DMS 273 (cell line): ENCODE measurements around the gene DLEC1.
"Not testable (repeated sequence)": the region's sequence is repeated elsewhere in the genome, so short reads cannot be mapped to it uniquely, and the experiment has no call there.

ENCODE experiments used
- DNase-seq: peaks from one replicate; lab custom pipeline; 2025; ENCODE audit not compliant: unreplicated experiment; lab: John Stamatoyannopoulos, UW

The DLEC1 gene

DNA sequence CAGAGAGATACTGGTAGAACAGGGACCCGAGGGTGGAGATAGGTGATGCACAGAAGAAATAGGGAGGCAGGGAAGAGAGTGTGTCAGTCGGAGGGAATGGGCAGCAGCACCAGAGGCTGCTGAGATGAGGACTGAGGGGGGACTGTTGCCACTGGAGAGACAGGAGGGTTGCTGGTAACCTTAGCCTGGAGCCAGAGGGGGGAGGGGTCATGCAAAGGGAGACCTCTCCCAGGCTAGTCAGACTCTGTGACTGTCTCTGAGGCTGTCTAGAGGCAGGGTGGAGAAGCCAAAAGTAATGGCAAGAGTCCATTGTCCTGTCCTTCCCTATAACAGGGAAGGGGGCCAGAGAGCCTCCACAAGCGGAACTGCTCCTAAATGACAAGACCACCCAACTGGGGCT, 2.1 kb upstream of the DLEC1 start:
- DNase-seq = no peak

DNA sequence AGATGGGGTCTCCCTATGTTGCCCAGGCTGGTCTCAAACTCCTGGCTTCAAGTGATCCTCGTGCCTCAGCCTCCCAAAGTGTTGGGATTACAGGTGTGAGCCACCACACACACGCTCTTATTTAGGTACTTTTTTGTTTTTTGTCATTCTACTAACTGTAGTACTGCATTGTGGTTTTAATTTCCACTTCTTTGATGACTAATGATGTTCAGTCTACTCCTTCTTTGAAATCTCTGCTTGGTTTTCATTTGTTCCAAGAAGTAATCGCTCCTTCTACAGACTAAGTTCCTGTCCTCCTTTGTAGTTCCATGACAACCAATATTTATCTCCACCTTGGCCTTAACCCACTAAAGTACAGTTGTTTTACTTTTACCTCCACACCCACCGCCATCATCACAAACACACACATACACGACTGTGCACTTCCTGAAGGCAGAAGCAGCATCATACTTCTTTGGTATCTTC, 529 bp upstream of the DLEC1 start:
- DNase-seq = no peak

DNA sequence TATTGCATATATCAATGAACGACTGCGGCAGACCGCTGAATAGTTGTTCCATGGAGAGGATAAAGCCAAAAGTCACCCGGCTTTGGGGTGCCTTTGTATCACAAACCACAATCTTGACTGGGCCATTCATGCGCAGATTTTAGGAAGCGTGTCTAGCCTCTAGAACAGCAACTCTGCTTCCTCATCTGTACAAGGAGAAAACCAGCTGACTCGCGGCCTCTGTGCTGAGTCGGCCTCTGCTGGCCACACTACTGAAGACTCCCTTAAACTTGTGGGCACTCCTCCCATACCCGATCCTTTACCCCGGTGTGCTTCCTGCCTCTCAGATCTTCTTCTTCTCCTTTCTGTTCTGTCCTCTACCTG, 872 bp downstream of the DLEC1 start:
- DNase-seq = peak; percentile 7

DNA sequence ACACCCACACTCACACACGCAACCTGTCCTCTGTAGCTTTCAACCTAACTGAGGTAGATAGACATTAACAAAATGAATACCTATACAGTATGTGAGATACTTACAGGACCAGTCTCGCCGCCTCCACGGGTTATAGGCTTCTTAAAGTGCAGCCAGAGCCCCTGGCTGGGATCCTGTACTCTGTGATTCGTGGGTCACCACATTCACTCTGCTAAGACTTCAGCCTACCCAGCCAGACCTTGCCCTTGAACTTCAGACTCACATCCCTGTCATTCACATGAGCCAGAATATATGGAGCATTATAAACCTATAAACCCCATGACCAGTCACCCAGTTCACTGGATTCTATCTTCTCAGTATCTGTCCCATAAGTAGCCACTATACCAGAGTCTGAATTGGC, 1.4 kb downstream of the DLEC1 start:
- DNase-seq = no peak

DNA sequence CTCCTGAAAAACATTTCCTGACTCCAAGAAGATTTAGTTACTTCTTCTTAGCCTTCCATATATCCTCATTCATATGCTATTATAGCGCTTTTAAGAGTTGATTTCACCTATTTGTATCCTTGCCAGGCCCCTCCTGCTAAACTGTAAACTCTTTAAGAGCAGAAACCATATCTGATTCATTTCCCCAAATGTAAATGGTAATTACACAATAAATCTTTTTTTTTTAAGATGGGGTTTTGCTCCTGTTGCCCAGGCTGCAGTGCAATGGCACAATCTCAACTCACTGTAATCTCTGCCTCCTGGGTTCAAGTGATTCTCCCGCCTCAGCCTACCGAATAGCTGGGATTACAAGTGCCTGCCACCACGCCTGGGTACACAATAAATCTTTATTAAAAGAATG, 4.5 kb downstream of the DLEC1 start:
- DNase-seq = no peak

DNA sequence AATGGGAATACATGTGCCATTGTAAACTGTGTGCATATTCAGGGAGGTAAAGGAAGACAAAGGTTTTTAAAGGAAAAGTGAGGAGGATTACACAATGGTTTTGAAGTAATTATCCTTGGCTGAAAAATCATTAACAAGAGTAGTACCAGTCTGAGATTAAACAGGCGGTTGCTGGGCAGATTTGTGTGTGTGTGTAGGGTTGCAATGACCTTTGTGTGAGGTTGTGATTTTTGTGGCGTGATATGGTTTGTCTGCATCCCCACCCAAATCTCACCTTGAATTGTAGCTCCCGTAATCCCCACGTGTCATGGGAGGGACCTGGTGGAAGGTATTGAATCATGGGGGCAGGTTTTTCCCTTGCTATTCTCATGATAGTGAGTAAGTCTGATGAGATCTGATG, 7.0 kb downstream of the DLEC1 start:
- DNase-seq = no peak

DNA sequence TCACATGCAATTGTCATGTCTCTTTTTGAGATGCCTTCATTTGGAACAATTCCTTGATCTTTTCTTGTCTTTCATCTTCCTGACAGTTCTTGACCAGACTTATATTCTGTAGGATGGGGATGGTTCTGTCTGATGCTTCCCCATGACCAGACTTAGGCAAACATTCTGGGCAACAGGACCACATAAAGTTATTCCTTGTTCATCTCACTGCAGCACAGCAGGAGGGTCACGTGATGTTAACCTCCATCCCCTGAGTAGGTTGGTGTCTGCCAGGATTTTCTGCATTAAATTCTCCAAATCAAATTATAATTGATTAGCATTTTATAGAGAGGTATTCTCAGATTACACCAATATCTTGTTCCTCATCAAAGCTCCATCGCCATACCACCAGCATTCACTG, 7.8 kb downstream of the DLEC1 start:
- no peak for DNase-seq

DNA sequence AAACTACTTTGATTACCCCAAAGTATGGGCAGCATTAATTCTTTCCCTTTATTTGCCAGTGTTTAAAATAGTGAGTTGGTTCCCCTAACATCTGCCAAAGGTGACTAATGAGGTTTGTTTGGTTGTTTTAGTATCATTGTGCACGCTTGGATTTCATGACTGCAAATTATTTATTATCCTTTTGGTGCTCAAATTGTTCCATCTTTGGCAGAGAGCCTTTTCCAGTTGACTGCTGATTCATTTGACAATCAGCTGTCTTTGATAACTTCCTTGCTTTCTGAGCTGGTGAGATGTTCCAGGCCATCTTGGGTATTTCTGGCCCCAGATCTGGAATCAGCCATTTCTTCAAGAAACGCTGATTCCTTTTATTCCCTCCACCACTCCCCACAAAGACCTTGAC, 8.9 kb downstream of the DLEC1 start:
- no peak for DNase-seq

DNA sequence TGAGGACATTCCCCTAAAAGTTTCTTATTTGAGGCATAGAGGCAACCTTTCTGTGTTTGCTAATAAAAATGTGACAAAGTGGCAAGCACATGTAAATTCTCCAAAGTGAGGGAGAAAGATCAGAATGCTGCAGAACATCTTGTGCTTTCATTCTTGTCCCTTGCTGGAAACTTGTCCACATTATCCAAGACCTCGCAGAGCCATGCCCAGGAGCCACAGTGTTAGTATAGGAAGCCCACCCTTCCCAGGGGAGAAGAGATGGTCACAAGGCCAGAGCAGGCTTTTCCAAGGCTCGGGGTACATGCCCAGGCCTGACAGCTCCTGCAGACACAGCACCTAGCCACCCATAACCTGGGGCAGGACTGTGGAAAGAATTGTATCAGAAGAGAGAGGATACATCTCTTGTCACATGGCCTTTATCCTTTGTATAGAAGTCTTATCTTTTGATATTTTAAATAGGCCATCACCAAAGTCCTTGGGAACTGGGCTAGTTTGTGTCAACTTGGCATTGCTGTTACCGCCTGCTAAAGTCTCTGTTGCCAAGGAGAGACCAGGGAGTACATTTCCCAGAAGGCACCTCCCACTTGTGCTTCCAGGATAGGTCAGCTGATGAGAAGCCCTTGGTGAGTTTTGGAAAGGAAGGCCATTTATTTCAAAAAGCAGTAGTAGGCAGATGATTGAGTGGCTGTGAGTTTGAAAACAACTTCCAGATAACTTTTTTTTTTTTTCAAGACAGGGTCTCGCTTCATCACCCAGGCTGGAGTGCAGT, 10.5 kb downstream of the DLEC1 start:
- no peak for DNase-seq

DNA sequence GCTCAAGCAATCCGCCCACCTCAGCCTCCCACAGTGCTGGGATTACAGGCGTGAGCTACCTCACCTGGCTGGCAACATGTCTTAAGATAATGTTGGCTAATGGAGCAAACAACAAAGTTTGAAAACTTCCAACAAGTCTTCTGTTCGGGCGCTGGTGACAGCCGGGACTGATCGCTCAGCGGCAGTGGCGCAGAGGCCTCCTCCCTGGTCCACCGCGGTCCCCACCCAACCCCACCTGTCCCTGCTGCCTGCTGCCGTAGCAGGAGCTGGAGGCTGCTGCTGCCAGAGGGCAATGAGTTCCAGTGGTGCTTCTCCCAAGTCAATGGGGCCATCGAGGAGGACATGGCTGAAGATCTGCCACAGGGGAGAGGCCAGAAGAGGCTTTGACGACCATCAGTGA, 12.1 kb downstream of the DLEC1 start:
- no peak for DNase-seq

DNA sequence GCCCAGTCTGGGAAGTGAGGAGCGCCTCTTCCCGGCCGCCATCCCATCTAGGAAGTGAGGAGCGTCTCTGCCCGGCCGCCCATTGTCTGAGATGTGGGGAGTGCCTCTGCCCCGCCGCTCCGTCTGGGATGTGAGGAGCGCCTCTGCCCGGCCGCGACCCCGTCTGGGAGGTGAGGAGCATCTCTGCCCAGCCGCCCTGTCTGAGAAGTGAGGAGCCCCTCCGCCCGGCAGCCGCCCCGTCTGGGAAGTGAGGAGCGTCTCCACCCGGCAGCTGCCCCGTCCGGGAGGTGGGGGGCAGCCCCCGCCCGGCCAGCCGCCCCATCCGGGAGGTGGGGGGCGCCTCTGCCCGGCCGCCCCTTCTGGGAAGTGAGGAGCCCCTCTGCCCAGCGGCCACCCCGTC, 14.3 kb downstream of the DLEC1 start:
- DNase-seq = not testable (repeated sequence)

DNA sequence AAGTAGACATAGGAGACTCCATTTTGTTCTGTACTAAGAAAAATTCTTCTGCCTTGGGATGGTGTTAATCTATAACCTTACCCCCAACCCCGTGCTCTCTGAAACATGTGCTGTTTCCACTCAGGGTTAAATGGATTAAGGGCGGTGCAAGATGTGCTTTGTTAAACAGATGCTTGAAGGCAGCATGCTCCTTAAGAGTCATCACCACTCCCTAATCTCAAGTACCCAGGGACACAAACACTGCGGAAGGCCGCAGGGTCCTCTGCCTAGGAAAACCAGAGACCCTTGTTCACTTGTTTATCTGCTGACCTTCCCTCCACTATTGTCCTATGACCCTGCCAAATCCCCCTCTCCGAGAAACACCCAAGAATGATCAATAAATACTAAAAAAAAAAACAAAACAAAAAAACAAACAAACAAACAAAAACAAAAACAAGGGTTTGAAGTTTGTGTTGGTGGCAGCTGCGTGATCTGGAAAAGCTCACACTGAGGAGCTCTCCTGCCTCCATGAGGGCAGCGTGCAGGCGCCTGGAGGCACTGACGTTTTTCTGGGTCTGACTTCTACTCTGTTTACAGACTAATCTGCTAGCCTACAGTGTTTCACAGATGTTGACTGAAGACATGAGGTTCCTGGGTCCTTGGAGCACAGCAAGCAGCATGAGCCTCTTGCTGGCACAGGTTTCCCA, 14.9 kb downstream of the DLEC1 start:
- not testable (repeated sequence) for DNase-seq

DNA sequence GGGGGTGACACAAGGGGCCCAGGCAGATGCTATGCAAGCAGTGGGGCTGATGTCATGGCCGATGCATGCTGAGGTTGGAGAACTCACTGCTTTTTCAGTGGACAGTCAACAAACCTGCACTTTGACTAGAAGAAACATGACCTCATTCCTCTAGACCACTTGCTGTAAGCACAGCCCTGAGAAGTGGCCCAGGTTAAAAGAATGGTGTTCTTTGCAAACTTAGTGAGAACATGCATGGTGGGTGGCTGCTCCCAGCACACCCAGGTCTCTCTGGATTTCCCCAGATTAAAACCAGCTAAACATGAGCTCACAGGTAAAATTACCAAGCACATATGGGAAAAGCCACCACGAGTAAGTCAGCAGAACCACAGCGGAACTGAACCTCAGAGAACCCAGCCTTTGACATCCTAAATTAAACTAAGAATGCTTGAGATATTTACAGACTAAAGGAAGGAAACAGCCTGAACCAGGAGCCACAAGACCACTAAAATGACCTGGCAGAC, 15.5 kb downstream of the DLEC1 start:
- no peak for DNase-seq

DNA sequence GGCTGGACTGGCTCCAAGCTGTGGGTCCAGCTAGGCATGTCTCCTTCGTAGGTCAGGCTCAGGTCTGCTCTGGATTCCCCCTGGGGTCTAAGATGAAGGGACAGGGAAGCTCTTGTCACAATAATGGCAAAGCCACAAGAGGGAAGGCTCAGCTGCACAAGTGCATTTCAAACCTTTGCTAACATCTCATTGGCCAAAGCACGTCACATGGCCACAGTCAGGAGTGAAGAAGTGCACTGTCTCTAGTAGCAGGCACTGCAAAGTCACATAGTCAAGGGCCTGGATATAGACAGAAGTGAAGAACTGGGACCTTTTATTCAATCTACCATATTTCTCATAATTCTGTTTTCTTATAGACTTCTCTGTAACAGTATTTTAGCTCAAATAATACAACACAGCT, 20.1 kb downstream of the DLEC1 start:
- no peak for DNase-seq

DNA sequence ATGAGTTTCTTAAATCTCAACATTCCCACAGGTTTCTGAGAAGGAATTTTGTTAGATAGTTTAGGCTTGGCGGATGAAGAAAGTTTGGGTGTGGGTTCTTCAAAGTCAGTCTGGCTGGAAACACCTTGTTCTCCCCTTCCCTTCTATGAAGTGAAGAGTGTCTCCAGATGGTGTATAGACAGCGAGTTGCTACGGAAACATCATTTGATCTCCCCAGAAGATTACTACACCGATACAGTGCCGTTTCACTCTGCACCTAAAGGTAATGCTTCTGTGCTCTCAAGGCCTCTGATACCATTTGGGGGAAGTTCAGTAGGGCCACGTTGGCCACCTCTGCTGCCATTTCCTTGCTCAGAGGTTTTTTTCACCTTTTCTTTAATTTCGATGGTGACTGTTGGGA, 20.6 kb downstream of the DLEC1 start:
- peak; percentile 25 for DNase-seq

DNA sequence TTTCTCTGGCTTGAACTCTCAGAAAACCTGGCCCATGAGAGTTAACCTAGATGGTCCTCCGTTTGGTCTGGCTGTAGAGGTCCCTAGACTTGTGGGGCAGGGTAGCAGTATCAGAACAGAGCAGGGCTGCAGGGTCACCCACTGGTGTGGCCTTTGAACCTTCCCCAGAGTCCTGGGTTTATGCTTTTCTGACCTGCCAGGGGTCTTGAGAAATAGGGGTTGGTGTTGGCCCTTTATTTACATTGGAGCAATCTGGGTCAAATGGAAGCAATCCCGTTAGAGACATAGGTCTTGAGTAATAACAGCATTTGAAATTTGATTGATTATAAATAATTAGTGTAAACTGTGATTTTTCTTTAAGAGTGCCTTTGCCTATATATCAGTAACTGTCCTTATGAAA, 23.8 kb downstream of the DLEC1 start:
- DNase-seq = no peak

DNA sequence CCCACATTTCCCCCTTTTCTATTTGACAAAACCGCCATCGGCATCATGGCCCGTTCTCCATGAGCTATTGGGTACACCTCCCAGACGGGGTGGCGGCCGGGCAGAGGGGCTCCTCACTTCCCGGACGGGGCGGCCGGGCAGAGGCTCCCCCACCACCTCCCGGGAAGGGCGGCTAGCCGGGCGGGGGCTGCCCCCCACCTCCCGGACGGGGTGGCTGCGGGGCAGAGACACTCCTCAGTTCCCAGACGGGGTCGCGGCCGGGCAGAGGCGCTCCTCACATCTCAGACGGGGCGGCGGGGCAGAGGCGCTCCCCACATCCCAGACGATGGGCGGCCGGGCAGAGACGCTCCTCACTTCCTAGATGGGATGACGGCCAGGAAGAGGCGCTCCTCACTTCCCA, 25.4 kb downstream of the DLEC1 start:
- not testable (repeated sequence) for DNase-seq

DNA sequence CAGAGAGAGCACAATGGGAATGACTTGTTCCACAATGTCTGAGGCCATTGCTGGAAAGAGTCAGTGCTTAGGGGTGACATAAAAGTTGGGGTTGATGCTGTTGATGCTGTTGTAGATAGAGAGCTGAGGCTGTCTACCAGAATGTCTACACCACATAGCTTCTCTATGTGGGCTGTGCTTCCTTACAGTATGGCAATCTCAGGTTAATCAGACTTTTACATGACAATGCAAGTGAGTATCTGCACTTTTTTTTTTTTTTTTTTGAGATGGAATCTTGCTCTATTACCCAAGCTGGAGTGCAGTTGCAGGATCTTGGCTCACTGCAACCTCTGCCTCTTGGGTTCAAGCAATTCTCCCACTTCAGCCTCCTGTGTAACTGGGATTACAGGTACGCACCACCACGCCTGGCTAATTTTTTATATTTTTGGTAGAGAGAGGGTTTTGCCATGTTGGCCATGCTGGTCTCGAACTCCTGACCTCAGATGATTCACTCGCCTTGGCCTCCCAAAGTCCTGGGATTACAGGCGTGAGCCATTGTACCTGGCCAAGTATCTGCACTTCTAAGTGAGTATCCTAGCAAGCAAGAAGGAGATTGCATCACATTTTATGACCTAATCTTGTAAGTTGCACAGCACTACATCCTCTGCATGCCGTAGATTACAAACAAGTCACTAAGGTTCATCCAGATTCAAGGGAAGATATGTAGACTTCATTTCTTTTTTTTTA, 28.7 kb downstream of the DLEC1 start:
- DNase-seq = no peak

DNA sequence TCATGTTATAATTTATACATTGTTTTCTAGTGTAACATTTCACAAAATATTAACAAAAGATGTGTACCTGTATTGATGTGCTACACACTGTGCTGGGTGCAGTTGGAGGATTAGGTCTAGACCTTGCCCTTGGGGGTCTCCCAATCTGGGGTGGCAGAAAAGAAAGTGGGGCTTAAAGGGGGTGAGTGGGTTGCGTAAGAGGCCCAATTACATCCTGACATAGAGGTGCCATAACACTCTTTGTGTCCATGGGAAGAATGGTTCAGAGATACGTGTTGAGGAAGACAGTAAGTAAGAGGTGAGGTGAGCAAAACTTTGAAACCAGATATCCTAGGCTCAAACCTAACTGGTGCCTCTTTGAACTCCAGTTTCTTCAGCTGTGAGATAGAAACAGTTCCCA, 31.0 kb downstream of the DLEC1 start:
- no peak for DNase-seq

DNA sequence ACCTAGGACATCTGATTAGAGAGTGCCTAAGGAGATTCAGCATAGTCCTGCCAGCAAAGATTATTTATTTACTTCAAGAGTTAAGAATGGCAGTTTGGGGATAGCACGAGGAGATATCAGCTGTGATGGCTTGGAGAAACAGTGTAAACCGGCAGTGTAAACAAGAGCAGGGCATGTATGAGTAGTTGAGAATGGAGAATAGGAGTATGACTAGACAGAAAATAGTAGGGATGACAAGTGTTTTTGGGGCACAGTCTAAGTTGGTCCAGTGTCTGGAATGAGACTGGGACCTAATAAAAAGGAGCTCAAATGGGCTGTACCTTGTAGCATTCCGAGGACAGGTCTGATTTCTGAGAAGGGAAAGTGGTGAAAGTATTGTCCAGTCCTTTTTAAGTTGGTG, 38.1 kb downstream of the DLEC1 start:
- not testable (repeated sequence) for DNase-seq

DNA sequence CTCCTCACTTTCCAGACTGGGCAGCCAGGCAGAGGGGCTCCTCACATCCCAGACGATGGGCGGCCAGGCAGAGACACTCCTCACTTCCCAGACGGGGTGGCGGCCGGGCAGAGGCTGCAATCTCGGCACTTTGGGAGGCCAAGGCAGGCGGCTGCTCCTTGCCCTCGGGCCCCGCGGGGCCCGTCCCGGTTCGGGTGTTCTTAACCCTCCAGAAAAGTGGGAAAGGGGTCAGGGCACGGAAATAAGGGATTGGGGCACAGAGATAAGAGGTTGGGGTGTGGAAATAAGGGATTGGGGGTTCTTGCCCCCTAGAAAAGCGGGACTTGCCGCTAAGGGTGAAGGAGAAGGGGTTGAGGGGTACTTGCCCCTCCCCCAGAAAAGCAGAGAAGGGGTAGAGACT, 43.3 kb downstream of the DLEC1 start:
- not testable (repeated sequence) for DNase-seq

DNA sequence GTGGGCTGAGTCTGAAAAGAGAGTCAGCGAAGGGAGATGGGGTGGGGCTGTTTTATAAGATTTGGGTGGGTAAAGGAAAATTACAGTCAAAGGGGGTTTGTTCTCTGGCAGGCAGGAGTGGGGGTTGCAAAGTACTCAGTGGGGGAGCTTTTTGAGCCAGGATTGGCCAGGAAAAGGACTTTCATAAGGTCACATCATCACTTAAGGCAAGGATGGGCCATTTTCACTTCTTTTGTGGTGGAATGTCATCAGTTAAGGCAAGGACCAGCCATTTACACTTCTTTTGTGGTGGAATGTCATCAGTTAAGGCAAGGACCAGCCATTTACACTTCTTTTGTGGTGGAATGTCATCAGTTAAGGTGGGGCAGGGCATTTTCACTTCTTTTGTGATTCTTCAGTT, 44.2 kb downstream of the DLEC1 start:
- DNase-seq = not testable (repeated sequence)
